ENCODE measurements around the gene C1QTNF1.
A peak's percentile ranks its signal among the peaks of the same experiment; 100 is the strongest.
"Not testable (repeated sequence)": the region's sequence is repeated elsewhere in the genome, so short reads cannot be mapped to it uniquely, and the experiment has no call there.

Gene C1QTNF1

DNA sequence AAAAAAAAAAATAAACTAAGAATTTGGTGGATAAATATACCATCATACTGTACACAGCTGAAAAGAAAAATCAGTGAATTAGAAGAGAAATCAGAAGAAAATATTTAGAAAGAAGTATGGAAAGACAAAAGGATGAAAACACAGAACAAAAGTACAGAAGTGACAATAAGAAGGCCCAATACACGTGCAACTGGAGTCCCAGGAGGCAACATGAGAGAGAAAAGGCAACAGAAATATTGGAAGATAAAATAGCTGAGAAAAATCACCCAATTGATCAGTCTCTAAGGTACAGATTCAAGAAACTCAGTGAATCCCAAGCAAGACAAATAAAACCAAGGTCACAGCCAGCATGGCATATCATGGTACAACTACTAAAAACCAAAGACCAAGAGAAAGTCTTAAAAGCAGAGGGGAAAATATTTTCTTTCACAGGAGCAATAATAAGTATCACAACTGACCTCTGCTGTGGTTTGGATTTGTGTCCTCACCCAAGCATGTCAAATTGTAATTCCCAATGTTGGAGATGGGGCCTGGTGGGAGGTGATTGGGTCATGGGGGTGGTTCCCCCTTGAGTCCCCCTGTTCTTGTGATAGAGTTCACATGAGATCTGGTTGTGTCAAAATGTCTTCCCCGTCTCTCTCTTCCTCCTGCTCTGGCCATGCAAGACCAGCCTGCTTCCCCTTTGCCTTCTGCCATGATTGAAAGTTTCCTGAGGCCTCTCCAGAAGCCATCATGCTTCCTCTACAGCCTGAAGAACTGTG, 30.4 kb downstream of the C1QTNF1 start:
- DNase-seq (ENCODE audit: low spot score) = no peak

DNA sequence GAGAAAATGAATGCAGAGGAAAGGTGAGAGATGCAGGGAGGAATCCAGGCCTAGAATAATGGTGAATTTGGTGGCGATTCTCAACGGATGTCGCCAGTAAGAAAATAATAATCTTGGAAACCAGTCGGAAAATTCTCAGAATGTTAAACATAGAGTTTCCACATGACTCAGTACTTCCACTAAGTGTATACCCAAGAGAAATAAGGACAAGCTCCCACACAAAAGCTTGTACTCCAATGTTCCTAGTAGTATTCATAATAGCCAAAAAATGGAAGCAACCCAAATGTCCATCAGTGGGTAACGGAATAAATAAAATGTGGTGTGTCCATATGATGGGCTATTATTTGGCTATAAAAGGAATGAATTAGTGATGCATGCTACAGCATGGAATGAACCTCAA, 31.2 kb downstream of the C1QTNF1 start:
- no peak for DNase-seq (ENCODE audit: low spot score)

DNA sequence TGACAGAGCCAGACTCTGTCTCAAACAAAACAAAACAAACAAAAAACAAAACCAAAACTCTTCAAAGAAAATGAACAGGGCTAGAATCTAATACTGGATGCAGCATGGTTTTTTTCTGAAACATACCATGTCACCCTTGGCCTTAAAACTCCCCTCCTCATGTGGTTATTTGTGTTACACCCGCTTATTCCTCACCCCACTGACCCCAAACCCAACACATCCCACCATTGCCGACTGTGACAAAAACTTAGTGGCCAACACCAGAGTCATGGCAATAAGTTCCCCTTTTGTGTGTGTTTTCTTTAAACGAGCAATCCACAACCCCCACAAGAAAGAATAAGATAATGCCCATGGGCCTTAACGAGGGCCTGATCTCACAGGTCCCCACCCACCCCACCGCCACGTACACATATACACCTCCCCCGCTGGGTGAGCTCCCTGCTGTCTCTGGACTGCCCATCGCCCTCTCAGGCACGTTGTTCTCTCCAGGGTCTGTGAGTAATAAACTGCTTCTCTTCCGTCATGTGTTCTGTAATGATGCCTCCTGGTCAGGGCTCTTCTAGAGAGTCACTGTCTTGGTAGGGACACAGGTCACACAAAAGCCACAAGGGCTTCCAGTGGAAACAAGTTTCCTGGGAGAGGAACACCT, 33.9 kb downstream of the C1QTNF1 start:
- DNase-seq (ENCODE audit: low spot score) = no peak

DNA sequence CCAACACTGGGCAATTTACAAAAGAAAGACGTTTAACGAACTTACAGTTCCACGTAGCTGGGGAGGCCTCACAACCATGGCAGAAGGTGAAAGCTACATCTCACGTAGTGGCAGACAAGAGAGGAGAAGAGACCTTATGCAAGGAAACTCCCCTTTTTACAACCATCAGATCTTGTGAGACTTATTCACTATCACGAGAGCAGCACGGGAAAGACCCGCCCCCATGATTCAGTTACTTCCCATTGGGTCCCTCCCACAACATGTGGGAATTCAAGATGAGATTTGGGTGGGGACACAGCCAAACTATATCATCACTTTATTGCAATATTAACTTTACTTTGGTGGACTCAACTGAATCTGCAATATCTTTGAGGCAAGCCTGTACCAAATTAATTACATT, 38.7 kb downstream of the C1QTNF1 start:
- DNase-seq (ENCODE audit: low spot score) = no peak

DNA sequence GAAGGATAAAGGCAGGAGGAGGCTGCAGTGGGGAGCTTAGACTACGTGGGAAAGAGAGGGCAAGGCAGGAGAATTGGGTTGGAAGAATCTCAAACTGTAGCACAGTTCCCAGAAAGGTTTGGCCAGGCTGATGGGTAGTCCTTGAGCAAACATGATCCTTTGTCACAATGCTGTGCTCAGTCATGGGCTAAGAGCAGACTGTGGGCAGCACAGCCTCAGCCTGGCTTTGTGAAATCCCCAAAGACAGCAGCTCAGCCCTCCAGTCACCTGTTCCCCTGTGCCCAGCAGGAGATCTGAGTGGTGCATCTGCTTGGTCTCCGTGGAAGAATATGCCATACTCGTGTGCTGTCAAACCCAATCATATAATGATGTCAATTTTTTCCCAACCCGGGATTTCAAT, 40.1 kb downstream of the C1QTNF1 start:
- no peak for DNase-seq (ENCODE audit: low spot score)

DNA sequence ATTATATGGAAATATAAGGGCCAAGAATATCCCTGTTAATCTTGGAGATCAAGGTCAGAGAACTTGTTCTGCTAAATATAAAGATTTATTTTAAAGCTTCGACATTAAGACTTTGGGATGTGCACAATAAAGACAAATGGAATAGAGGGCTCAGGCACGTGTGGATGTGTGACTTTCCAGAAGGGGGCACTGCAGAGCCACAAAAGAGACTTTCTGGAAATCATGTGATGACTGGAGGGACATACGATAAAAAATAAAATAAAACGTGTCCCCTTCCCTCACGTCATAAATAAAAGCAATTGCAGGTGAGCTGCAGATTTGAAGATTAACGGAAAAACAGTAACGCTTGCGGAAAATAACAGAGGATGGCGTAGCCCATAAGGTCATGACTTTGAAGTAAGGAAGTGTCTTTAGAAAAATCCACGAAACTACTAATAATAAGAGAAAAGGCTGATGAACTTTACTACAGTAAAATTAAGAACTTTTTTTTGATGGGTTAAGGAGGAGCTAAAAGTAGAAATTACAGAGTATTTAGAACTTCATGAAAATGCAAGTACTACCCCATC, 41.2 kb downstream of the C1QTNF1 start:
- peak; percentile 63 for DNase-seq (ENCODE audit: low spot score)

DNA sequence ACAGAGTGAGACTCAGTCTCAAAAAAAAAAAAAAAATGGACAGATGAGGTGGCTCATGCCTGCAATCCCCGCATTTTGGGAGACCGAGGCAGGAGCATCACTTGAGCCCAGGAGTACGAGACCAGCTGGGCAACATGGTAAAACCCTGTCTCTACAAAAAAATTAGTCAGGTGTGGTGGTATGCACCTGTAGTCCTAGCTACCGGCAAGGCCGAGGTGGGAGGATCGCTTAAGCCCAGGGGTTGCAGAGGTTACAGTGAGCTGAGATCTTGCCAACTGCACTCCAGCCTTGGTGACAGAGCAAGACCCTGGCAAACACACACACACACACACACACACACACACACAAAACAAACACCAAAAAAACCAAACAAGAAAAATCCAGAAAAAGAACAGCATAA, 43.0 kb downstream of the C1QTNF1 start:
- no peak for DNase-seq (ENCODE audit: low spot score)

DNA sequence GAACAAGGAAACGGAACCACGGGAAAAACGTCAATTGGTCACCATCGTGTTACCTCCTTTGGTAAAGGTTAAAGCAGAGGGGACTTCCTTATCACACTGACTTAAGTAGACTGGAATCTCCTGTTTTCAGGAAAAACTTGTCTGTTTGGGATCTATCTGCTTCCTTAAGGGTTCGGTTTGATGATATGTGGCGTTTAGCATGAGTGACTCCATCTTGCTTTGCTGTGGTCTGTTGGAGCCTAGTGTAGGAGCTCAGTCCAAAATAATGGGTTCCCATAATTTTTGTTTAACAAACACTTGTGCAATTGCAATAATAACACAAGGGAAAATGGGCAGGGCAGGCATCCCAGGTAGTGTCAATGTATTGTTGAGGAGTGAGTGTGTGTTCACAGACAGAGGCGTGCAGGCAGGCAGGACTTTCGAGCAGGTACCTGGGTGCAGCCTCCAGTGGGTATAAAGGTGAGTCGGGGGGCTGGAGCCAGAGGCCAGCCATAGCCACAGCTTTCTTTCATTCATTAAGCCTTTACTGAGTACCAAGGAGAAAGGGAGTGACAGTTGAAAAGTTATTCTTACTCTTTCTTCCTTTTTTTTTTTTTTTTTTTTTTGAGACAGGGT, 46.4 kb downstream of the C1QTNF1 start:
- DNase-seq (ENCODE audit: low spot score) = no peak

DNA sequence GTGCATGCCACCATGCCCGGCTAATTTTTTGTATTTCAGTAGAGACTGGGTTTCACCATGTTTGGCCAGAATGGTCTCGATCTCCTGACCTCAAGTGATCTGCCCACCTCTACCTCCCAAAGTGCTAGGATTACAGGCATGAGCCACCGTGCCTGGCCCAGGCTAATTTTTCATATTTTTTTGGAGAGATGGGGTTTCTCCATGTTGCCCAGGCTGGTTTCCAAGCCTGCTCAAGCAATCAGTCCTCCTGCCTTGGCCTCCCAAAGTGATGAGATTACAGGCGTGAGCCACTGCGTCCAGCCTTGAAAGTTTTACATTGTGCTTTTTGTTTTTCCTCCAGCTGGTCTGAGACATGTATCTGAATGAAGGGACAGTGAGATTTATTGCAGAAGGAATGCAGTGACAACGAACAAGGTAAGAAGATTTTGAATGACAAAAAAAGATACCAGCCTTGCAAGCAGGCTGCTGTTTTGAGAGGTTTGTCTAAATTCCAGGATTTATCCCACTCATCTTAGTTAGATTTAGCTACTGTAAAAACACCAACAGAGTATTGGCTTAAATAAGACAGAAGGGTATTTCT, 47.3 kb downstream of the C1QTNF1 start:
- DNase-seq (ENCODE audit: low spot score) = no peak

DNA sequence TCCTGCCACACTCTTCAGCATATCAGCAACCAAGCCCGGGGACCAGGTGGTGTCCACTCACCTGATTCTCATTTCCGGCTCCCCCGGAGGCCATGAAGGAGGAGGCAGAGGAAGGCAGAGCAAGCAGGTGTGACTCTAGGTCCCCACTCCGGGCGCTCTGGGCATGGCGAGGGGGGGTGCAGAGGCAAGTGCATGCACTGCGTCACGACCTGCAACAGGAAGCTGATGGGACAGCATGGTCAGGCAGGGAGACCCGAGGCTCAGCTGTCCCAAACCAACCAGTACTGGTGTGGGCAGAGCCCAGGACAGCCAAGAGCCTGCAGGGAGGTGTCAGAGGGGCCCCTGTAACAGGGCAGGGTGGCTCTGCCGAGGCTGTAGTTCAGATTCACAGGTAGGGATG, 48.6 kb downstream of the C1QTNF1 start:
- DNase-seq (ENCODE audit: low spot score) = no peak

DNA sequence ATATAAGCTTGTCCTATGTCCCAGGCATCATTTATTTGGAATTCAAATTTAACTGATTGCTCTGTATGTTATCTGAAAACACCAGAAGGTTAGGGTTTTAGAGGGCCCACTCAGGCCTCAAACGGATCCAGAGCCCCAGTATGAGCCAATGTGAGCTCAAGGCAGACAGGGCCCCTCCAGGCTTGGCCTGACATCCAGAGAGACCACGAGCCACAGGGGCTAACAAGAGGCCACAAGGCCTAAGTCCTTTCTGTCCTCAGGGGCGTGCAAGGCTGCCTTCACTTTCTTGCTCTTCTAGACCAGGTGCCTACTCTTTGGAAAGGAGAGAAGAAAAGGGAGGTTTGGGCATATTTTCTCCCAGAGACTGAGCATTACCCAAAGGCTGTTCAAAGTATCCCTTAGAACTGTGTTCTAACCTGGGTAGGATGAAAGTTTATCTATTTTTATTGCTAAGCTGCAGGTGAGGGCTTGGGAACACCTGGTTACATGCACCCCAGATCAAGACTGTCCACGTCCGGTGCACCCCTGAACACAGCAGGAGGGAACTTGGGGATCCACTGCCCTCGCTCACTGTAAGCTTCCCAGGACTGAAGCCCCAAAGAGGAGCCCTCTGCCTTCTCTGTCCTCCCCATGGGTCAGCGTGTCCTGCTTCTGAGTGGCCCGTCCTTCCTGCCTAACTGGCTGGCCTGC, 49.2 kb downstream of the C1QTNF1 start:
- DNase-seq (ENCODE audit: low spot score) = no peak

DNA sequence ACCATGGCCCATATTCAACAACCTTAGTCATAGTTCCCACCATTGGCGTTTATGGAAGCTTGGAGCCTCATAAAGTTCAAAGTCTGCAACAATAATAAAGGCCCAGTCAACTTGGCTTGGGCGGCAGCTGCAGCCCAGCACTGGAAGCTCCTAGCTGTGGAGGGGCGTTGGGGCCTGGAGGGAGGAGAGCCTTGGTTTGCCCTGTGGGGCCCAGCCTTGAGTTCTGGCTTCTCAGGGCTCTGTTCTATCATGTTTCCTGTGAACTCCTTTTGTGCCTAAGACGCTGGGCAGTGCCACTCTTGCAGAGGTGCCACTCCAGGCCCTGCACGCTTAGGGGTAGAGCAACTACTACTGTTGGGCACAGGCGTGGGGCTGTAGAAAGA, 49.7 kb downstream of the C1QTNF1 start:
- DNase-seq (ENCODE audit: low spot score) = no peak

DNA sequence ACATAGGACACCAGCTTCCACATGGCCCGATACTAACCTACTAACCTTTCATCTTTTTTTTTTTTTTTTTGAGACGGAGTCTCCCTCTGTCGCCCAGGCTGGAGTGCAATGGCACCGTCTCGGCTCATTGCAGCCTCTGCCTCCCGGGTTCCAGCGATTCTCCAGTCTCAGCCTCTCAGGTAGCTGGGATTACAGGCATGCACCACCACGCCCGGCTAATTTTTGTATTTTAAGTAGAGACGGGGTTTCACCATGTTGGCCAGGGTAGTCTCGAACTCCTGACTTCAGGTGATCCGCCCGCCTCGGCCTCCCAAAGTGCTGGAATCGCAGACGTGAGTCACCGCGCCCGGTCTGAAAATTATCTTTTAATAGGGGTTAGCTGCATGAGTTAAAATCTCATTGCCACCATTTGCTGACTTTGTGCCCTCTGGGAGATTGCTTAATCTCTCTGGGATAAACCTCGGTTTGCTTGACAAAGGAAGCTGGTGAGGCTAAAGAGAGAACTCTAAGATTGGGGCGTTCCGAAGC, 50.2 kb downstream of the C1QTNF1 start:
- not testable (repeated sequence) for DNase-seq (ENCODE audit: low spot score)

DNA sequence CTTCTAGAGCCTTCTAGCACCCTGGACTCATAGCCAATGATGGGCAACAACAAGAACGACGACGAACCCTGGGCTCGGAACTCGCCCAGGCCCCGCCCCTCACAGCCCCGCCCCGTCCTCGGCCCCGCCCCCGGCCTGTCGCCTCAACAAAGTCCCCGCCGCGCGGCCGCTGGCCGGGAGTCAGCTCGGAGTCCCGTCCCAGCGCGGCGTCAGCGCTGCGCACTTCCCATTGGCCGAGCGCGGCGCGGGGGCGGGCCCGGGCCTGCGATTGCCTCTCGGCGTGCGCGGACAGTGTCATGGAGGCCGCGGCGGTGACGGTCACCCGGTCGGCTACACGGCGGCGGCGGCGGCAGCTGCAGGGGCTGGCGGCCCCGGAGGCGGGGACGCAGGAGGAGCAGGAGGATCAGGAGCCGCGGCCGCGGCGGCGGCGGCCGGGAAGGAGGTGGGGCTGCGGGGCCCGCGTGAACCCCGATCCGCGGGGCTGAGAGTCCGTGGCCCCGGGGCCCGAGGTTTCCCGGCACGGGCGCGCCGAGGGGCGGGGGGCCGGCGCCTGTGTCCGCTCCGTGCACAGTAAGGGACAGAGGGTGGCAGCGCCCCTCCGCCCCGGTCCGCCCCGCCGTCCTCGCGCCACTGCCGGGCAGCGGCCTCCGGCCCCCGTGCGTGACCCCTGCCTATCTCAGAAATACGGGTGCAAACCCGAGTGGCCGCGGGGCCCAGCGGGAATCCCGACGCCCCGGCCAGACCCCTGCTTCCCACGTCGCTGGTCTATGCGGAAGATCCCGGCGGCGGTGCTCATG, 50.9 kb downstream of the C1QTNF1 start, which contains the start of gene ENGASE:
ENGASE (plus strand) TSS at position 176 of the 797 bp plus-strand sequence; CDS start at position 297, 121 bp downstream.
- peak; percentile 100 for DNase-seq (ENCODE audit: low spot score)

DNA sequence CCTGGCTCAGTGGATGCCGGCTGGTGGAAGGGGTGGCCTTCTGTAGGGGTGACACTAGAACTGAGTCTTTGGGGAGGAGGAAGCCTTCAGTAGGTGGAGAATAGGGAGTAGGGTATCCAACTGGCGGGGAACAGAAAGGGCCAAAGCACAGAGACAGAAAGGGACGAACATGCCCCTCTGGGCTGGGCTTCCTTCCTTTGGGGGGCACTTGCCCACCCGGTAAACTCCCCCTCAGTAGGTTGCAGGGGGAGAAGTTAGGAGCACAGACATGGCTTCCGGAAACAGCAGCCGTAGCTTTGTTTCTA, 51.4 kb downstream of the C1QTNF1 start:
- DNase-seq (ENCODE audit: low spot score) = no peak

DNA sequence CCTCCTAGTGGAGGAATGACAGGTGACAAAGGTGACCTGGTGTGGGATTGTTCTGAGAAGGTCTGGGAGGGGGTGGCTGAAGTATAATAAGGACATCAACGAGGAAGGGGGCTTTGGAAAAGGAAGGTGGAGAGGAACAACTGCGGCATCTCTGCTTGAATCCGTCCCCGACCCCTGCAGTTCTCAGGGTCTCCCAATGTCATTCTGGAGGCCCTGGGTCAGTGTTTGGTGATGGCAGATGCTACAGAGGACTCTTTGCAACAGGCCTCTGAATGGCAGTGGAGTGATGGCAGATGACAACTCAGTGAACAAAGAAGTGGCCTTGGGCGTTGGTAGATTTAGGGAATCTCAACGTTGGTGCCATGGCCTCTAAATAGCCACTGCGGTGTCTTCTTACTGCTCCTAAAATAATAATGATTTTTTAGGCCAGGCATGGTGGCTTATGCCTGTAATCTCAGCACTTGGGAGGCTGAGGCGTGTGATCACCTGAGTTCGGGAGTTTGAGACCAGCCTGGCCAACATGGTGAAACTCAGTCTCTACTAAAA, 52.0 kb downstream of the C1QTNF1 start:
- DNase-seq (ENCODE audit: low spot score) = no peak

DNA sequence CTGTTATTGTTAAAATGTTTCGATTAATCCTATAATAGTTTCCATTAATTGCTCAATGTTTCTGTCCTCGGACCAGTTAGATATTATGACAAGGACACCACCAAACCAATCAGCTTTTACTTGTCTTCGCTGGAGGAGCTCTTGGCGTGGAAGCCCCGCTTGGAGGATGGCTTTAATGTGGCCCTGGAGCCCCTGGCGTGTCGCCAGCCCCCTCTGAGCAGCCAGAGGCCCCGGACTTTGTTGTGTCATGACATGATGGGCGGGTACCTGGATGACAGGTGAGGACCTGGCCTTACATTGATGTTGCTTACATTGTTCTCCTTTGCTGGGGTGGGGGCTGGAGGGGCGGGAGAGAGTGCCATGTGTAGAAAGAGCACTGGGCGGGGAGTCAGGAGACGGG, 53.6 kb downstream of the C1QTNF1 start:
- no peak for DNase-seq (ENCODE audit: low spot score)

DNA sequence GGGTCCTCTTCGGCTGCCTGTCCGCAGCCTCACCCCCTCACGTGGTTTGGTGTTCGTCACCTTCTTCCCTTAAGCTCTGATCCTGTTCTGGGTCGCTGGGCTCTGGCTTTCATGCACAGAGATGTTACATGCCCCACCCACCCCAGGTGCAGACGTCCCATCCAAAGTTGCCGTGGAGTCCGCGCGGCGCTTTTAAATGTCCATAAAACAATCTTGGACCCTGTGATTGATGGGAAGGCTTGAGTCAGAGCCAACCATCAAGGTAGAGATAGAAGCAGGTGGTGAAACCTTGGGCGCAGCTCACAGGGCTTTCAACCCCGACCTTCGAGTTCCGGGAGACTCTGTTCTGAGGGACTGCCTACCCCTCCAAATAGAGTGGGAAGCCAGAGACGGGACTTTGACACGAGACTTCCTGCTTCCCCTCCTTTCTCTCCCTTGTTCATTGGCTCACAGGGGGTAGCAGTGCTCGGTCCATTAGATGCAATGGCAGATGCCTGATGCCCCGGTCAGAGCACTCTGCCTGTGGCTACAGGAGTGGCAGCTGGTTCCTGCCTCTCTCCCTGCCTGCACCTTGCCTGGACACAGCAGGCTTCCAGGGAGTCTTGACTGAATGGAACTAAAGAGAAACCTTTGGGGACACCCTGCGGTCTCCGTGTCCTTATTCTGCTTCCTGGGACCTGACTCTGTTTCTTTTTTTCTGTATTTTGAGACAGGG, 54.7 kb downstream of the C1QTNF1 start:
- no peak for DNase-seq (ENCODE audit: low spot score)

DNA sequence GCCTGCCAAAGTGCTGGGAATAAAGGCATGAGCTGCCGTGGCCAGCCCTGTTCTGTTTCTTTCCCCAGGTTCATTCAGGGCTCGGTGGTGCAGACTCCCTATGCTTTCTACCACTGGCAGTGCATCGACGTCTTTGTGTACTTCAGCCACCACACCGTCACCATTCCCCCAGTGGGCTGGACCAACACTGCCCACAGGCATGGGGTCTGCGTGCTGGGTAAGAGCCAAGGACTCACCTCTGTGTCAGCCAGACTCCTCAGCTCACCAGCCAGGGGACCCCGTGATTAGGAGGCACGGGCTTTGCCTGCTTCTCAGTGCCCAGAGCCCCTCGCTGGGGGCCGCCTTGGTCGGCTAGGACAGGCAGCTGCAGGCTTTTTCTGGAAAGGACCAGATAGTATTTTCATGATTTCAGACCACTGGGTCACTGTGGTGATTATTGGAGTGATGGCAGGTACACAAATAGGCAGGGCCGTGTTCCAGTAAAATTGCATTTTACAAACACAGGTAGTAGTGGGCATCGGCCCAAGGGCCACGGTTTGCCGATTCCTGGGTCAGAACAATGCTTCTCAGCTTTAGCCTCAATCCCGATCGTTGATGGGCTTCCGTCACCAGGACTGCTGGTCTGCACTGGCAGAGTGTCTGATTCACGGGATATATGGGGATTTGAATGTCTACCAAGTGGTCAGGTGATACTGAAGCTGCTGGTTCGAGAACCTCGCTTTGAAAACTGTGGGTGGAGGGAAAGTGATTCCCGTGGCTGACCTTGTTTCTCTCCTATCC, 55.6 kb downstream of the C1QTNF1 start:
- no peak for DNase-seq (ENCODE audit: low spot score)
